Measurements from ENCODE around the gene ZSCAN10.

DNA sequence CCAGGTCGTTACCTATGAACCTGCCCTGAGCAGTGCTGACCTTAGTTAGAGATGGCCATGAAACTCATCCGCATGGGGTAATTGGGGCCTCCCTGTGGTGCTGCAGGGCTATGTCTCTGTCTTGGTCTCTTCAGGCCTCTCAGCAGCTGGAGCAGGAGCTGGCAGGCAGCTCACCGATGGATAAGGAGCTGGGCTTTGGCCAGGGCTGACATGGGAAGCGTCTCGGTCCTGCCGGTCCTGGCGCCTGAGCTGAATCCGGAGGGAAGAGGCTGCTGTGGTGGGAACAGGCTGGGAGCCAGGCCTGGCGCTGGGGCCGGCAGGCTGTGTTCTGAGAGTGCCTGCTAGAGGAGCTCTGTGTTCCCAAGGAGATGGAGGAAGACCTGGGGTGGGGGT is 23.6 kb downstream of the ZSCAN10 start:
- TF ChIP-seq, protein P1, sequence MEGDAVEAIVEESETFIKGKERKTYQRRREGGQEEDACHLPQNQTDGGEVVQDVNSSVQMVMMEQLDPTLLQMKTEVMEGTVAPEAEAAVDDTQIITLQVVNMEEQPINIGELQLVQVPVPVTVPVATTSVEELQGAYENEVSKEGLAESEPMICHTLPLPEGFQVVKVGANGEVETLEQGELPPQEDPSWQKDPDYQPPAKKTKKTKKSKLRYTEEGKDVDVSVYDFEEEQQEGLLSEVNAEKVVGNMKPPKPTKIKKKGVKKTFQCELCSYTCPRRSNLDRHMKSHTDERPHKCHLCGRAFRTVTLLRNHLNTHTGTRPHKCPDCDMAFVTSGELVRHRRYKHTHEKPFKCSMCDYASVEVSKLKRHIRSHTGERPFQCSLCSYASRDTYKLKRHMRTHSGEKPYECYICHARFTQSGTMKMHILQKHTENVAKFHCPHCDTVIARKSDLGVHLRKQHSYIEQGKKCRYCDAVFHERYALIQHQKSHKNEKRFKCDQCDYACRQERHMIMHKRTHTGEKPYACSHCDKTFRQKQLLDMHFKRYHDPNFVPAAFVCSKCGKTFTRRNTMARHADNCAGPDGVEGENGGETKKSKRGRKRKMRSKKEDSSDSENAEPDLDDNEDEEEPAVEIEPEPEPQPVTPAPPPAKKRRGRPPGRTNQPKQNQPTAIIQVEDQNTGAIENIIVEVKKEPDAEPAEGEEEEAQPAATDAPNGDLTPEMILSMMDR (optimal IDR thresholded peaks at IDR 0.05 in 1 of 3, IDR thresholded peaks at IDR 0.05 in 1 of 3, conservative IDR thresholded peaks at IDR 0.05 in 1 of 3; ENCODE audit: extremely low read depth in 1 of 3, insufficient read depth in 2 of 3, low read length in 3 of 3), result no peak
- no peak for TF ChIP-seq EZH2 (IDR thresholded peaks at IDR 0.05; ENCODE audit: low read length)

Measured in keratinocyte (primary cell).